ENCODE data around the gene GYS1. TPM values are rescaled to one million over a fixed set of nuclear protein-coding genes. Genes with fewer than 3 reads are reported as not detected.

Gene GYS1
- total and polyA plus RNA-seq, 2 donors (not counting 1 experiment from before 2014, with no cell fraction given): 31.2 to 42.8 TPM

GRCh38 chr19:49006905-49007304 is 13.8 kb upstream of the GYS1 start:
- Histone ChIP-seq H3K4me2 (ENCODE audit: extremely low read depth, insufficient read depth, low read length) (no peak overlapping the region), H3K27me3 (ENCODE audit: control insufficient read depth, insufficient read depth, low read length) (no peaks in the 10 kb centered on the region), H3K9ac (ENCODE audit: insufficient read depth, low read length) (no peak overlapping the region), H3K9me3 (ENCODE audit: control insufficient read depth, insufficient read depth, low read depth, low read length) (no peaks in the 10 kb centered on the region), H4K20me1 (ENCODE audit: control insufficient read depth, extremely low read depth, insufficient read depth, low read length) (no peaks in the 10 kb centered on the region), H3K4me1 (ENCODE audit: control insufficient read depth, extremely low read depth, insufficient read depth, low read length) (no peaks in the 10 kb centered on the region), H3K4me3 (replicated peaks in 1 of 4; ENCODE audit: control extremely low read depth in 1 of 4, insufficient read depth in 1 of 4, low read depth in 3 of 4, low read length in 4 of 4) (no peak overlapping the region), H2AFZ (ENCODE audit: low read length) (no peak overlapping the region), H3K36me3 (ENCODE audit: control insufficient read depth, insufficient read depth, low read length) (peaks cover 35% of the 10 kb centered on the region), H3K79me2 (ENCODE audit: control insufficient read depth, insufficient read depth, low read length) (no peaks in the 10 kb centered on the region), H3K27ac (ENCODE audit: insufficient read depth, low read length) (no peak overlapping the region)
- TF ChIP-seq EZH2 (IDR thresholded peaks at IDR 0.05; ENCODE audit: low read length, missing control alignments) (no peak), CTCF (conservative IDR thresholded peaks at IDR 0.05 in 1 of 2, IDR thresholded peaks at IDR 0.05 in 1 of 2; ENCODE audit: low read depth in 1 of 2, low read length in 2 of 2) (no peak)
- DNase-seq (ENCODE audit: low read depth in 2 of 2): no peak

GRCh38 chr19:49004964-49005614 is 12.0 kb upstream of the GYS1 start:
- Histone ChIP-seq H3K27me3 (ENCODE audit: control insufficient read depth, insufficient read depth, low read length) (no peaks in the 10 kb centered on the region), H3K9ac (ENCODE audit: insufficient read depth, low read length) (no peak overlapping the region)

GRCh38 chr19:49004133-49004532 is 11.0 kb upstream of the GYS1 start:
- H3K36me3 ChIP-seq (ENCODE audit: control insufficient read depth, insufficient read depth, low read length): peaks cover 23% of the 10 kb centered on the region

More at GRCh38 chr19:49004964-49005614, 12.0 kb upstream of the GYS1 start:
- Histone ChIP-seq H4K20me1 (ENCODE audit: control insufficient read depth, extremely low read depth, insufficient read depth, low read length) (no peaks in the 10 kb centered on the region), H3K79me2 (ENCODE audit: control insufficient read depth, insufficient read depth, low read length) (no peaks in the 10 kb centered on the region), H3K9me3 (ENCODE audit: control insufficient read depth, insufficient read depth, low read depth, low read length) (no peaks in the 10 kb centered on the region), H3K36me3 (ENCODE audit: control insufficient read depth, insufficient read depth, low read length) (peaks cover 27% of the 10 kb centered on the region), H2AFZ (ENCODE audit: low read length) (no peak overlapping the region), H3K4me3 (replicated peaks in 1 of 4; ENCODE audit: control extremely low read depth in 1 of 4, insufficient read depth in 1 of 4, low read depth in 3 of 4, low read length in 4 of 4) (no peak overlapping the region), H3K4me1 (ENCODE audit: control insufficient read depth, extremely low read depth, insufficient read depth, low read length) (no peaks in the 10 kb centered on the region), H3K27ac (ENCODE audit: insufficient read depth, low read length) (no peak overlapping the region), H3K4me2 (ENCODE audit: extremely low read depth, insufficient read depth, low read length) (no peak overlapping the region)
- DNase-seq (ENCODE audit: low read depth in 2 of 2): no peak
- TF ChIP-seq EZH2 (IDR thresholded peaks at IDR 0.05; ENCODE audit: low read length, missing control alignments): no peak

More at GRCh38 chr19:49004133-49004532, 11.0 kb upstream of the GYS1 start:
- H3K4me1 ChIP-seq (ENCODE audit: control insufficient read depth, extremely low read depth, insufficient read depth, low read length): no peaks in the 10 kb centered on the region
- H3K79me2 ChIP-seq (ENCODE audit: control insufficient read depth, insufficient read depth, low read length): peaks cover 3% of the 10 kb centered on the region
- H3K27ac ChIP-seq (ENCODE audit: insufficient read depth, low read length): no peak overlapping the region
- H3K9me3 ChIP-seq (ENCODE audit: control insufficient read depth, insufficient read depth, low read depth, low read length): no peaks in the 10 kb centered on the region
- no peak for DNase-seq (ENCODE audit: low read depth in 2 of 2)
- H3K4me2 ChIP-seq (ENCODE audit: extremely low read depth, insufficient read depth, low read length): no peak overlapping the region
- H3K9ac ChIP-seq (ENCODE audit: insufficient read depth, low read length): no peak overlapping the region
- H4K20me1 ChIP-seq (ENCODE audit: control insufficient read depth, extremely low read depth, insufficient read depth, low read length): no peaks in the 10 kb centered on the region
- H3K4me3 ChIP-seq (replicated peaks in 1 of 4; ENCODE audit: control extremely low read depth in 1 of 4, insufficient read depth in 1 of 4, low read depth in 3 of 4, low read length in 4 of 4): no peak overlapping the region
- no peak overlapping the region for H2AFZ ChIP-seq (ENCODE audit: low read length)
- TF ChIP-seq EZH2 (IDR thresholded peaks at IDR 0.05; ENCODE audit: low read length, missing control alignments) (no peak), CTCF (conservative IDR thresholded peaks at IDR 0.05 in 1 of 2, IDR thresholded peaks at IDR 0.05 in 1 of 2; ENCODE audit: low read depth in 1 of 2, low read length in 2 of 2) (no peak)
- no peaks in the 10 kb centered on the region for H3K27me3 ChIP-seq (ENCODE audit: control insufficient read depth, insufficient read depth, low read length)

Measured in fibroblast of lung (primary cell).